Cardiac septum (tissue), 1 donor: ENCODE measurements around the gene RNF130. TPM values are rescaled to one million over a fixed set of nuclear protein-coding genes. Genes with fewer than 3 reads are reported as not detected.
"Not testable (repeated sequence)": the region's sequence is repeated elsewhere in the genome, so short reads cannot be mapped to it uniquely, and the experiment has no call there.

Experiments used
- DNase-seq: peaks from one replicate; pipeline ENCODE4 v3.0.0-alpha.2; 2020; ENCODE audit warnings: low spot score
- intact Hi-C: fragments of 100-400 bp; cut with DNase I; formaldehyde crosslinking; loops from one replicate; pipeline ENCODE4 v1.14.0; 2022
- total RNA-seq: library from RNA; stranded (reverse); fragmentation: NEBNext Ultra II Directional; extraction: Animal tissue kit (Norgen Biotek cat#: 25700); gene quantifications from one replicate; pipeline ENCODE4 v1.2.1, GENCODE V29; 2021
- donor health status: DM: no; HTN: no; CAD: no.

RNF130 gene
- total RNA-seq, 1 donor from 2014 or later: 33.7 TPM

- no peak for DNase-seq
- intact Hi-C loops: no loop called here
Measured at GRCh38 chr5:180040287-180041214, 31.0 kb downstream of the RNF130 start.

GRCh38 chr5:180035206-180035931 lies 36.2 kb downstream of the RNF130 start:
- no peak for DNase-seq
- intact Hi-C loops: no loop called here

DNA sequence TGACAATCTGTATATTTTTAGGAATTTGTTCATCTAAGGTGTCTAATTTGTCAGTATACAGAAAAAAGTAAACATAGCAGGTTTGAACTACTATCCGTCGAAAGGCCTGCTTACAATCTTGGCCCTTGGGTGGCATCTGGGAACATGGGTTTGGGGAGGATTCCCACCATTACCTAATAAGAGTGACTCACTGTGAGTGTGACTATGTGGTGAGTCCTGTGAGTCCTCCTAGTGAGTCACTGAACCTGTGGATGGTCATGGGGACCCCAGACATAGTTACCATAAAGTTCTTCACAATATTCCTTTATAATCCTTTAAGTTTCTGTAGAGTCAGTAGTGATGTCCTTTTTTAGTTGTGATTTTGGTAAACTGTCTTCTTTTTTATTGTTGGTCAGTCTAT lies 37.0 kb downstream of the RNF130 start:
- DNase-seq: no peak
- intact Hi-C loops: no loop called here

- intact Hi-C loops: no loop called here
- no peak for DNase-seq
Measured at GRCh38 chr5:180027459-180028089, 44.0 kb downstream of the RNF130 start.

DNA sequence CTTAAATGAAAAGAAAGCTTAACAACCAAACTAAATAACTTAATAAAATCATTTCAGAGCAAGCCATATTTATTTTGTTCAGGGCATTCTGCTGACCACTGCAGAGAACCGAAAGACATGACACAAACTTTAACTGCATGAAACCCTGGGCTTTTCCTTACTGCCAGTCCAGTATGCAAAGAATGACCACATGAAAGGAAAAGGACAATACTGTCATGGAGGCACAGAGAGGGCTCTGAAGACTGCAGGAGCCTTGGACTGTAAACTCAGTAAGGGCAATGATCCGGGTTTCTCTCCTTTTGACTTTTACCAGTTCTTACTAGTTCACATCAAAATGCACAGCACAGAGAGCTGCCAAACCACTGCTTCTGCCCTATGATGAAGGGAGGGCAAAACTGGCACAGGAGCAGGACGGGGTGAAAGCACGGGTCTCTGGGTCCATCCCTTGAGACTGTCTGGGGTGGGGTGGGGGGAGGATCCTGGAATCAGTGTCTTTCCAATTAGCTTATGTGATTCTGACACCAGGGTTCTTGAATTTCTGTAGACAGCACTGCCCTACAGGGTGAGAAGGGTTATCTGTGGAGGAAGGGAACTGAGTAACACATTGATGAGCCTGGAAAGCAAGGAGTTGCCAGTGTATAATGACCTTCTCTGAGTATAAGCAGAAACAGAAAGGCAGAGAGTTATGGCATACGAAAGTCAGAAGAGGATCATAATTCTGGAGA lies 44.7 kb downstream of the RNF130 start:
- DNase-seq: no peak
- intact Hi-C loops: no loop called here

- no peak for DNase-seq
- intact Hi-C loops: no loop called here
Measured at GRCh38 chr5:180026320-180026719, 45.2 kb downstream of the RNF130 start.

DNA sequence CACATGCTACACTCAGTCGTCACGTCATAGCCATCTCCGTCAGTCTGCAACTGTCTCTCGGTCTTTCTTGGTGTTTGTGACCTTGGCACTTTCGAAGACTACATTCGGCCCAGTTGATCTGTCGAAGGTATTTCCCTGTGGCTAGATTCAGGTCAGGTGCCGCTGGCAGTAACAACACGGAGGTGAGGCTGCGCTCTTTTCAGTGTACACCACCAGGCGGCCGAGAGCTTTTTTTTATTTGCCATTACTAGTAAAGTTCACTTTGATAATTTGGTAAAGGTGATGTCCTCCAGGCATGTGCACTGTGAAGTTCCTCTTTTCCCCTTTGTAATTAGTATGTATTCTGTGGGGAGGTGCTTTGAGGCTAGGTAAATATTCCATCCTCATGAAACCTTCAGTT lies 49.7 kb downstream of the RNF130 start:
- intact Hi-C loops: no loop called here
- no peak for DNase-seq

GRCh38 chr5:180020176-180020575 lies 51.4 kb downstream of the RNF130 start:
- intact Hi-C loops: no loop called here
- DNase-seq: no peak

DNA sequence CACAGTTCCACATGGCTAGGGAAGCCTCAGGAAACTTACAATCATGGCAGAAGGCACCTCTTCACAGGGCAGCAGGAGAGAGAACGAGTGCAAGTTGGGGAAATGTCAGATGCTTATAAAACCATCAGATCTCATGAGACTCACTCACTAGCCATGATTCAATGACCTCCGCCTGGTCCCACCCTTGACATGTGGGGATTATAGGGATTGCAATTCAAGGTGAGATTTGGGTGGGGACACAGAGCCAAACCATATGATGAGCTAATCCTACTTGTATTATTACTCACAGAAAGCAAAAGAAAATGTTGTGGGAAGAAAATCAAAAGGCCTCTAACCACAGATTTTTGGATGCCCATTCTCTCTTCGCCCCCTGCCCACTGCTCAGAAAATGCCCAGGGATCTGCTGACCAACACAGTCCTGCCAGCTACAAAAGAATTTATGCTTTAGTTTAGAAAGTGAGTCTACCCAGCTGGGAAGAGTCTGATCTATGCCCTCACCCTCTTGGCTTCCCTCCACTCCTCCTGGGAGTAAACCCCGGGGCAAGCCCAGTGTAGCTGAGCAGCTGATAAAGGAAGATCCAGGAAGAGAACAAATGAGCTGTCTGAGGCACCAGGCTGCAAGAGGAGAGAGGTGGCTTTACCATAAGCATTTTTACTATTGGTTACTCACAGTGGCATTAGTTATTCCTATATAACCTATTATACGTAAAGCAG lies 53.1 kb downstream of the RNF130 start:
- intact Hi-C loops: no loop called here
- DNase-seq: no peak

DNA sequence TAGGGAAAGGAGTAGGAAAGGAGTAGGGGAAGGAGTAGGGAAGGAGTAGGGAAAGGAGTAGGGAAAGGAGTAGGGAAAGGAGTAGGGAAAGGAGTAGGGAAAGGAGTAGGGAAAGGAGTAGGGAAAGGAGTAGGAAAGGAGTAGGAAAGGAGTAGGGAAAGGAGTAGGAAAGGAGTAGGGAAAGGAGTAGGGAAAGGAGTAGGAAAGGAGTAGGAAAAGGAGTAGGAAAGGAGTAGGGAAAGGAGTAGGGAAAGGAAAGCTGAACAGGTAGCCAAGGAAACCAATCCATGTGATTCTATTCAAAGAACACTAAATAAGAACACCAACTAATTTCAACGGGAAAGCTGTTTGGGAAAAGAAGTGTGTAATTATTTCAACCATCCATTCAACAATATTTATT lies 56.0 kb downstream of the RNF130 start:
- DNase-seq, intact Hi-C loops: not testable (repeated sequence)

GRCh38 chr5:180013678-180014077 lies 57.9 kb downstream of the RNF130 start:
- intact Hi-C loops: no loop called here
- no peak for DNase-seq

- intact Hi-C loops: no loop called here
- DNase-seq: no peak
Measured at GRCh38 chr5:180012316-180012715, 59.2 kb downstream of the RNF130 start.

- intact Hi-C loops: no loop called here
- no peak for DNase-seq
Measured at GRCh38 chr5:180010636-180011035, 60.9 kb downstream of the RNF130 start.

DNA sequence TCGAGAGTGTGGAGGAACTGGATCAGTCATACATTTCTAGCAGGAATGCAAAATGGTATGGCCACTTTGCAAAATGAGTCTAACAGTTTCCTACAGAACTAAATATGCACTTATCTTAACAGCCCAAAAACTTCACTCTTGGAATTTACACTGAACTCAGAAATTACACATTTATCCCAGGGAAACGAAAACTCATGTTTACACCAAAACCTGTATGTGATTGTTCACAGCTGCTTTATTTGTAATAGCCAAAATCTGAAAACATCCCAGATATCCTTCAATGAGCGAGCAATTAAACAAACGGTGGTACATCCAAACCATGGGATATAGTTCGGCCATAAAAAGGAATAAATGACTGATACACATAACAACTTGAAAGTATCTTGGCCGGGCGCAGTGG lies 62.0 kb downstream of the RNF130 start:
- intact Hi-C loops: no loop called here
- DNase-seq: no peak

- no peak for DNase-seq
- intact Hi-C loops: no loop called here
Measured at GRCh38 chr5:180008433-180008832, 63.1 kb downstream of the RNF130 start.

- no peak for DNase-seq
- intact Hi-C loops: no loop called here
Measured at GRCh38 chr5:180007582-180007981, 64.0 kb downstream of the RNF130 start.

GRCh38 chr5:180006141-180006540 lies 65.4 kb downstream of the RNF130 start:
- intact Hi-C loops: no loop called here

GRCh38 chr5:180003127-180003526 lies 68.4 kb downstream of the RNF130 start:
- intact Hi-C loops: no loop called here
- DNase-seq: no peak

More at GRCh38 chr5:180006141-180006540, 65.4 kb downstream of the RNF130 start:
- no peak for DNase-seq

DNA sequence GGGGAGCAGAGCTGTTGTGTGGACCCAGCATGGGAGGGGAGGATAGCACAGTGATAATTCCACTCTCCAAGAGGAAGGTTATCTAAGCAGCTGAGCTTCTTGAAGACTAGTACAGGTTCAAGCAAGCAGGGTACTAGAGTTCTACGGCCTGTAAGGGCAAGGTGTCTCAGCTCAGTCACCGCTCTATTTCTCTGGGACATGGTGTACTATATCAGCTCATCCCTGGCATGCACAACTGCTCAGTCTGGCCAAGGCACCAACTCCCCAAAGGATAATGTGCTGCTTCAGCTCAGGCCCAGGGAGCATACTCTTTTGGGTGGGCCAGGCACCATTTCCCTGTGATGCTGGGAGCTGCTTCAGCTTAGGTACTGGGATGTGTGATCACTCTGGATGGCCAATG lies 69.8 kb downstream of the RNF130 start:
- DNase-seq: no peak
- intact Hi-C loops: no loop called here
